Measurements from ENCODE around the gene ETFBKMT.
A peak's percentile ranks its signal among the peaks of the same experiment; 100 is the strongest.

ETFBKMT gene

DNA sequence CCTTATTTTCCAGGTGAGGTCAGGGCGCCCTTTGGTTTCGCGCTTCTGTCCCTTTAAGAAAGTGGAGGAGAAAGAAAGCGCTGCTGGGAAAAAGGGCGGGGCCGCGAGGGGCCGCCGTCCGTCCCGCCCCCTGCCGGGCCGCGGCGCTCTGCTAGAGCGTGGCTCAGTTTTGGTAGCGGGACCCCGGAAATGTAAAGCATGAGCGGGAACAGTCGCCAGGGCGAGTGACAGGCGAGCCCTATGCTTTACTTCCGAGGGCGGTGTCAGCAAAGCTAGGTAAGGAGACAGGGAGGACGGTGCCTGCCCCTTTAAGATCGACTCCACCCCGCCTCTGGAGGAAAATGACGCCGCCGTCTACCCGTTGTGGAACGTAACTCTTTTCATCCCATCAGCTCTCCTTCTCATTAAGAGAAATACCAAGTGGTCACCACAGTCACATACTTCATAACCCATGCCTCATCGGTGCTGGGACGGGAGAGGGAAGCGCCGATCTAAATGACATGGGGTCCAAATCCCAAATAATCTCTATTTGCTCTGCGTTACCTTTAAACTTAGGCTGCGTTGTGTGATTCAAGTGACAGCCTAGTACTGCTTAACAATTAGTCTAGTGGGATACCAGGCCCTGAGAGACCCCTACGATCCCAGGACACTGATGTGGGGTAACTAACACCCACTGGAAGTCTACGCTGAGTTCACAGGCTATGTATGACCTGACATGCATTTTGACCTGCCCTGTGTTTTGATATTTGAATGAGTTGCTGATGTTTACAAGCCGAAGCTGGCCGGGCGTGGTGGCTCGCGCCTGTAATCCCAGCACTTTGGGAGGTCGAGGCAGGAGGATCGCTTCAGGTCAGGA, at the start of gene ETFBKMT:
Gene ETFBKMT, plus strand, starts transcription at position 602 of the 856 bp plus-strand sequence. CDS start 2,266 bp downstream, outside the sequence.
- Histone ChIP-seq H3K9ac (peak within 1 kb of the TSS; percentile 79), H3K4me3 (ENCODE audit: low read depth, low read length) (peak within 1 kb of the TSS; percentile 88), H3K9me3 (ENCODE audit: control insufficient read depth, low read length) (no peaks in the 10 kb centered on the region), H3K79me2 (no peaks in the 10 kb centered on the region), H3K27me3 (ENCODE audit: control insufficient read depth, insufficient read depth, low read length) (no peaks in the 10 kb centered on the region), H3K4me2 (ENCODE audit: low read length) (peak within 1 kb of the TSS; percentile 75), H3K36me3 (ENCODE audit: control insufficient read depth, insufficient read depth, low read length) (no peaks in the 10 kb centered on the region), H3K4me1 (no peaks in the 10 kb centered on the region), H3K27ac (peak within 1 kb of the TSS; percentile 93), H2AFZ (peak within 1 kb of the TSS; percentile 92)
- peak; percentile 76 for TF ChIP-seq CTCF (IDR thresholded peaks at IDR 0.05)

GRCh38 chr12:31612819-31613218, 46.7 kb upstream of the ETFBKMT start:
- Histone ChIP-seq H3K4me3 (ENCODE audit: low read depth, low read length) (no peak overlapping the region), H2AFZ (no peak overlapping the region), H3K27ac (no peak overlapping the region), H3K9ac (no peak overlapping the region), H3K79me2 (no peaks in the 10 kb centered on the region), H3K36me3 (ENCODE audit: control insufficient read depth, insufficient read depth, low read length) (no peaks in the 10 kb centered on the region), H3K4me1 (no peaks in the 10 kb centered on the region), H3K27me3 (ENCODE audit: control insufficient read depth, insufficient read depth, low read length) (no peaks in the 10 kb centered on the region), H3K4me2 (ENCODE audit: low read length) (no peak overlapping the region), H3K9me3 (ENCODE audit: control insufficient read depth, low read length) (no peaks in the 10 kb centered on the region)
- no peak for TF ChIP-seq CTCF (IDR thresholded peaks at IDR 0.05)

- Histone ChIP-seq H2AFZ (peak overlapping the region; percentile 56), H3K9ac (no peak overlapping the region), H3K27me3 (ENCODE audit: control insufficient read depth, insufficient read depth, low read length) (no peaks in the 10 kb centered on the region), H3K9me3 (ENCODE audit: control insufficient read depth, low read length) (no peaks in the 10 kb centered on the region), H3K27ac (no peak overlapping the region), H3K36me3 (ENCODE audit: control insufficient read depth, insufficient read depth, low read length) (no peaks in the 10 kb centered on the region), H3K4me1 (no peaks in the 10 kb centered on the region), H3K4me3 (ENCODE audit: low read depth, low read length) (no peak overlapping the region), H3K4me2 (ENCODE audit: low read length) (no peak overlapping the region), H3K79me2 (no peaks in the 10 kb centered on the region)
- TF ChIP-seq CTCF (IDR thresholded peaks at IDR 0.05) = no peak
Observed at GRCh38 chr12:31618228-31619025, 41.1 kb upstream of the ETFBKMT start.

- no peak overlapping the region for H3K4me3 ChIP-seq (ENCODE audit: low read depth, low read length)
- no peak overlapping the region for H3K27ac ChIP-seq
- no peaks in the 10 kb centered on the region for H3K79me2 ChIP-seq
Observed at GRCh38 chr12:31620311-31620710, 39.2 kb upstream of the ETFBKMT start.

More at GRCh38 chr12:31620311-31620710, 39.2 kb upstream of the ETFBKMT start:
- Histone ChIP-seq H3K4me1 (no peaks in the 10 kb centered on the region), H3K9me3 (ENCODE audit: control insufficient read depth, low read length) (no peaks in the 10 kb centered on the region), H3K27me3 (ENCODE audit: control insufficient read depth, insufficient read depth, low read length) (no peaks in the 10 kb centered on the region), H3K9ac (no peak overlapping the region), H3K36me3 (ENCODE audit: control insufficient read depth, insufficient read depth, low read length) (no peaks in the 10 kb centered on the region), H3K4me2 (ENCODE audit: low read length) (no peak overlapping the region), H2AFZ (no peak overlapping the region)
- TF ChIP-seq CTCF (IDR thresholded peaks at IDR 0.05) = no peak
